Forelimb muscle (tissue), 1 donor: ENCODE results near the gene F2R. TPM values are rescaled to one million over a fixed set of nuclear protein-coding genes. Genes with fewer than 3 reads are reported as not detected.
"Not testable (repeated sequence)": the region's sequence is repeated elsewhere in the genome, so short reads cannot be mapped to it uniquely, and the experiment has no call there.

Experiments
- DNase-seq: peaks from one replicate; pipeline ENCODE4 v3.0.0-alpha.2; 2013; ENCODE audit warnings: low read depth
- polyA plus RNA-seq: library from polyadenylated mRNA; unstranded; fragments of 120-200 nt; gene quantifications from one replicate; pipeline ENCODE4 v1.2.1, GENCODE V29; 2013; ENCODE audit not compliant: insufficient read length

F2R gene
- polyA plus RNA-seq, 1 donor: 16.6 TPM

GRCh38 chr5:76755779-76756637, 40.1 kb downstream of the F2R start:
- DNase-seq: no peak

- DNase-seq: no peak
These were observed 41.1 kb downstream of the F2R start for GRCh38 chr5:76757049-76757448.

GRCh38 chr5:76761118-76761517, 45.2 kb downstream of the F2R start:
- DNase-seq: not testable (repeated sequence)

- no peak for DNase-seq
These were observed 46.6 kb downstream of the F2R start for GRCh38 chr5:76762484-76762883.

- DNase-seq: no peak
These were observed 47.2 kb downstream of the F2R start for GRCh38 chr5:76763136-76763535.

GRCh38 chr5:76764374-76764773, 48.4 kb downstream of the F2R start:
- no peak for DNase-seq

- no peak for DNase-seq
These were observed 49.3 kb downstream of the F2R start for GRCh38 chr5:76765249-76765648.

GRCh38 chr5:76766746-76767145, 50.8 kb downstream of the F2R start:
- DNase-seq: no peak

- DNase-seq: not testable (repeated sequence)
These were observed 55.1 kb downstream of the F2R start for GRCh38 chr5:76771041-76771440.

- DNase-seq: no peak
These were observed 55.9 kb downstream of the F2R start for GRCh38 chr5:76771705-76772405.

GRCh38 chr5:76775921-76776320, 60.0 kb downstream of the F2R start:
- DNase-seq: no peak

GRCh38 chr5:76776391-76776790, 60.5 kb downstream of the F2R start:
- DNase-seq: no peak

GRCh38 chr5:76780616-76781015, 64.7 kb downstream of the F2R start:
- DNase-seq: not testable (repeated sequence)

GRCh38 chr5:76781775-76782174, 65.8 kb downstream of the F2R start:
- DNase-seq: no peak

- no peak for DNase-seq
These were observed 66.5 kb downstream of the F2R start for GRCh38 chr5:76782444-76782843.

Other genes starting within 250 kb of the F2R start
- gene F2RL2, start 92.7 kb upstream of the F2R start, polyA plus RNA-seq: 0.63 TPM
- 0.32 TPM for gene F2RL1, start 102.9 kb downstream of the F2R start, polyA plus RNA-seq
- gene S100Z, start 133.9 kb downstream of the F2R start, polyA plus RNA-seq: 0.20 TPM
- gene CRHBP, start 236.9 kb downstream of the F2R start, polyA plus RNA-seq: 0.67 TPM